B cell (primary cell): ENCODE data around the gene NIPAL4. TPM values are rescaled to one million over a fixed set of nuclear protein-coding genes. Genes with fewer than 3 reads are reported as not detected.

Experiments
- ATAC-seq: fragments of 200-7000 bp; cut with Tn5 transposase; one replicate; pipeline ENCODE4 v1.10.0; 2021; ENCODE audit warnings: low read depth, mild to moderate bottlenecking, moderate number of reproducible peaks, moderate library complexity
- CTCF ChIA-PET: fragments of 350-600 bp; sonication (Branson Sonifier 250); formaldehyde crosslinking; loops from one replicate; lab custom pipeline; 2021; ENCODE audit warnings: antibody characterized with exemption, inconsistent platforms; lab: Charles Lee
- POLR2A ChIA-PET: fragments of 350-600 bp; sonication (Branson Sonifier 250); formaldehyde crosslinking; loops from one replicate; lab custom pipeline; 2021; ENCODE audit warnings: antibody characterized with exemption; lab: Charles Lee
- DNase-seq: peaks from one replicate; pipeline ENCODE4 v3.0.0; 2013
- H2AFZ ChIP-seq: 2 replicates; pipeline ENCODE4 v1.6.1; 2012; ENCODE audit warnings: mild to moderate bottlenecking, low read depth, low read length; ENCODE audit not compliant: insufficient read depth, poor library complexity, severe bottlenecking
- H3K27ac ChIP-seq, 2 donors: 1 replicate in 1 of 2; 2 replicates in 1 of 2; pipeline ENCODE4 v1.5.1; 2012 to 2013; ENCODE audit warnings: low read length in 2 of 2, mild to moderate bottlenecking in 2 of 2, moderate library complexity in 1 of 2
- H3K27me3 ChIP-seq, 4 experiments: fragments of 200-600 bp in 1 of 4; sonication (generic) in 1 of 4; replicated peaks in 1 of 4; 1 replicate in 2 of 4; 2 replicates in 2 of 4; pipeline versions ENCODE4 v1.6.1 to v1.7.0; 2013 to 2016; ENCODE audit warnings: low read length in 3 of 4, mild to moderate bottlenecking in 2 of 4, mixed read lengths in 1 of 4, moderate library complexity in 1 of 4; ENCODE audit not compliant: insufficient read depth in 4 of 4, control insufficient read depth in 3 of 4; ENCODE audit errors: control extremely low read depth in 1 of 4
- H3K36me3 ChIP-seq, 2 experiments: replicated peaks in 1 of 2; 1 replicate in 1 of 2; 2 replicates in 1 of 2; pipeline versions ENCODE4 v1.6.1 to v1.7.1; 2013; ENCODE audit warnings: low read length in 1 of 2; ENCODE audit not compliant: insufficient read depth in 2 of 2, control insufficient read depth in 1 of 2; ENCODE audit errors: control extremely low read depth in 1 of 2, extremely low read depth in 1 of 2
- H3K4me1 ChIP-seq, 2 donors: fragments of 200-600 bp in 1 of 2; sonication (generic) in 1 of 2; 1 replicate in 1 of 2; 2 replicates in 1 of 2; pipeline versions ENCODE4 v1.5.1 to v1.6.1; 2013 to 2017; ENCODE audit warnings: low read length in 2 of 2; ENCODE audit not compliant: control insufficient read depth in 2 of 2, insufficient read depth in 2 of 2
- H3K4me2 ChIP-seq: replicated peaks from 2 replicates; pipeline ENCODE3; 2012; ENCODE audit warnings: mild to moderate bottlenecking, low read depth, low read length; ENCODE audit not compliant: poor library complexity, severe bottlenecking
- H3K4me3 ChIP-seq, 5 experiments: fragments of 200-600 bp in 1 of 5; sonication (generic) in 1 of 5; 1 replicate in 3 of 5; 2 replicates in 2 of 5; pipeline versions ENCODE4 v1.5.1 to v1.7.0; 2011 to 2016; ENCODE audit warnings: low read length in 4 of 5, mild to moderate bottlenecking in 4 of 5, low read depth in 2 of 5, control low read depth in 1 of 5, moderate library complexity in 1 of 5; ENCODE audit not compliant: insufficient read depth in 1 of 5; ENCODE audit errors: control extremely low read depth in 1 of 5, extremely low read depth in 1 of 5
- H3K79me2 ChIP-seq: fragments of 200-600 bp; sonication (generic); one replicate; pipeline ENCODE4 v1.6.0; 2016; ENCODE audit warnings: low read length; ENCODE audit not compliant: control insufficient read depth, insufficient read depth
- H3K9ac ChIP-seq: fragments of 200-600 bp; sonication (generic); 2 replicates; pipeline ENCODE4 v1.6.1; 2017; ENCODE audit warnings: mild to moderate bottlenecking, low read length, moderate library complexity
- H3K9me3 ChIP-seq, 3 donors: one replicate each; pipeline versions ENCODE4 v1.6.1 to v1.7.1; 2013; ENCODE audit warnings: low read length in 2 of 3; ENCODE audit not compliant: control insufficient read depth in 2 of 3, insufficient read depth in 1 of 3; ENCODE audit errors: control extremely low read depth in 1 of 3
- H4K20me1 ChIP-seq: 2 replicates; pipeline ENCODE4 v1.6.0; 2012; ENCODE audit warnings: mild to moderate bottlenecking, low read length; ENCODE audit not compliant: insufficient read depth, control insufficient read depth, poor library complexity, severe bottlenecking
- H3K27ac Mint-ChIP-seq: one replicate; pipeline ENCODE4 v1.8.0; 2021; ENCODE audit warnings: mixed read lengths
- H3K27me3 Mint-ChIP-seq: one replicate; pipeline ENCODE4 v1.8.0; 2021; ENCODE audit warnings: mixed read lengths
- H3K4me1 Mint-ChIP-seq: one replicate; pipeline ENCODE4 v1.8.0; 2021; ENCODE audit warnings: mixed read lengths
- H3K4me3 Mint-ChIP-seq: one replicate; pipeline ENCODE4 v1.8.0; 2021; ENCODE audit warnings: mixed read lengths
- H3K9me3 Mint-ChIP-seq: one replicate; pipeline ENCODE4 v1.8.0; 2022; ENCODE audit warnings: mixed read lengths; ENCODE audit not compliant: insufficient read depth
- EZH2 ChIP-seq: IDR thresholded peaks from 2 replicates; pipeline ENCODE4 v1.6.1; 2012; ENCODE audit warnings: borderline replicate concordance, low read depth, mild to moderate bottlenecking, moderate library complexity, low read length; ENCODE audit not compliant: insufficient read depth, poor library complexity, severe bottlenecking
- WGBS: methylation state at CpG from one replicate; pipeline ENCODE4 v1.1.5; 2013; ENCODE audit warnings: missing lambda C conversion rate; ENCODE audit not compliant: insufficient coverage; 5-methylcytosine and 5-hydroxymethylcytosine counted together
- intact Hi-C: fragments of 100-400 bp; cut with micrococcal nuclease; formaldehyde crosslinking; loops from one replicate; pipeline ENCODE4 v1.10.0; 2022
- polyA plus RNA-seq: library from polyadenylated mRNA; depleted of rRNA; stranded (reverse); fragments of >200 nt; gene quantifications from 2 replicates; pipeline ENCODE4 v1.2.3, GENCODE V29; 2012
- total RNA-seq, 2 donors: library from RNA; stranded (reverse); fragments of 120-200 nt in 1 of 2; gene quantifications; 1 replicate in 1 of 2; 2 replicates in 1 of 2; pipeline versions ENCODE4 v1.2.3 to v1.2.4, GENCODE V29; 2013 to 2022
- TF ChIP-seq, protein P1 (sequence below): fragments of 200-600 bp; IDR thresholded peaks from one replicate; pipeline ENCODE4 v1.8.0; 2022; ENCODE audit warnings: antibody characterized with exemption, mild to moderate bottlenecking

Gene NIPAL4
- total and polyA plus RNA-seq, 2 donors (not counting 1 experiment from before 2014, with no cell fraction given): 4.6 to 6.4 TPM

DNA sequence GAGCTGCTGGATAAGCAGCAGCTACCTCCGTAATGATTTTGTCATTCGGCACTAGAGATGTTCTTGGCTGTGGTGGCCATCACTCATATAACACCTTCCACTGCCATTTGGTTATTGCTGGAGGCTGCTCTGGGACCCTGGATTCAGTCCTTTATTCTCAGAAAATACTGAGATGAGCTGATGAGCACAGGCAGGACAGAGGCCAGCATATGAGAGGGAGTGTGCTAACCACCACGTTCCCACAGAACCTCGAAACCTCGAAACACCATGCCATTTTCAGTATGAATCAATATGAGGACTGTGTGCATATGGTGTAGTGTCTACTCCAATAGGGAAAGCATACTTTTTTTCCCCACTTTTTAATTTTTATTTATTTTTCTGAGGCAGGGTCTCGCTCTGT, 59.0 kb downstream of the NIPAL4 start:
- Histone ChIP-seq H3K4me3 (no peak overlapping the region), H3K27me3 (no peaks in the 10 kb centered on the region), H3K36me3 (peaks cover 4 to 92% of the 10 kb centered on the region in 2 experiments), H3K9me3 (no peaks in the 10 kb centered on the region), H3K27ac (peak overlapping the region in 1 of 2 donors; percentile 70), H3K4me1 (peaks cover 40 to 48% of the 10 kb centered on the region in 2 donors), H3K4me2 (no peak overlapping the region), H3K9ac (no peak overlapping the region), H3K79me2 (peaks cover 88% of the 10 kb centered on the region), H2AFZ (no peak overlapping the region), H4K20me1 (peaks cover 31% of the 10 kb centered on the region)
- peaks cover 62% of the 10 kb centered on the region for H3K4me1 Mint-ChIP-seq
- ATAC-seq (no peak), DNase-seq (no peak)
- H3K27ac Mint-ChIP-seq: peak overlapping the region; percentile 75
- H3K4me3 Mint-ChIP-seq: no peak overlapping the region
- intact Hi-C loops: loop anchor here (2.0 kb wide), 1 partner anchor 16 kb away; no protein-coding TSS in a partner anchor
- H3K9me3 Mint-ChIP-seq: no peaks in the 10 kb centered on the region
- H3K27me3 Mint-ChIP-seq: no peaks in the 10 kb centered on the region
- POLR2A ChIA-PET: interaction anchor here (1.5 to 1.8 kb wide), 3 partner anchors 11 to 23 kb away, joined by 3 to 5 read pairs (median 3); no protein-coding TSS in a partner anchor
- no peak for TF ChIP-seq EZH2
- TF ChIP-seq, protein P1, sequence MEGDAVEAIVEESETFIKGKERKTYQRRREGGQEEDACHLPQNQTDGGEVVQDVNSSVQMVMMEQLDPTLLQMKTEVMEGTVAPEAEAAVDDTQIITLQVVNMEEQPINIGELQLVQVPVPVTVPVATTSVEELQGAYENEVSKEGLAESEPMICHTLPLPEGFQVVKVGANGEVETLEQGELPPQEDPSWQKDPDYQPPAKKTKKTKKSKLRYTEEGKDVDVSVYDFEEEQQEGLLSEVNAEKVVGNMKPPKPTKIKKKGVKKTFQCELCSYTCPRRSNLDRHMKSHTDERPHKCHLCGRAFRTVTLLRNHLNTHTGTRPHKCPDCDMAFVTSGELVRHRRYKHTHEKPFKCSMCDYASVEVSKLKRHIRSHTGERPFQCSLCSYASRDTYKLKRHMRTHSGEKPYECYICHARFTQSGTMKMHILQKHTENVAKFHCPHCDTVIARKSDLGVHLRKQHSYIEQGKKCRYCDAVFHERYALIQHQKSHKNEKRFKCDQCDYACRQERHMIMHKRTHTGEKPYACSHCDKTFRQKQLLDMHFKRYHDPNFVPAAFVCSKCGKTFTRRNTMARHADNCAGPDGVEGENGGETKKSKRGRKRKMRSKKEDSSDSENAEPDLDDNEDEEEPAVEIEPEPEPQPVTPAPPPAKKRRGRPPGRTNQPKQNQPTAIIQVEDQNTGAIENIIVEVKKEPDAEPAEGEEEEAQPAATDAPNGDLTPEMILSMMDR: no peak
- WGBS: 100% methylated on average over 1 of the region's 6 CpGs
- CTCF ChIA-PET: interaction anchor here (0.6 to 1.3 kb wide), 4 partner anchors 15 to 219 kb away, joined by 3 to 4 read pairs (median 4); no protein-coding TSS in a partner anchor

DNA sequence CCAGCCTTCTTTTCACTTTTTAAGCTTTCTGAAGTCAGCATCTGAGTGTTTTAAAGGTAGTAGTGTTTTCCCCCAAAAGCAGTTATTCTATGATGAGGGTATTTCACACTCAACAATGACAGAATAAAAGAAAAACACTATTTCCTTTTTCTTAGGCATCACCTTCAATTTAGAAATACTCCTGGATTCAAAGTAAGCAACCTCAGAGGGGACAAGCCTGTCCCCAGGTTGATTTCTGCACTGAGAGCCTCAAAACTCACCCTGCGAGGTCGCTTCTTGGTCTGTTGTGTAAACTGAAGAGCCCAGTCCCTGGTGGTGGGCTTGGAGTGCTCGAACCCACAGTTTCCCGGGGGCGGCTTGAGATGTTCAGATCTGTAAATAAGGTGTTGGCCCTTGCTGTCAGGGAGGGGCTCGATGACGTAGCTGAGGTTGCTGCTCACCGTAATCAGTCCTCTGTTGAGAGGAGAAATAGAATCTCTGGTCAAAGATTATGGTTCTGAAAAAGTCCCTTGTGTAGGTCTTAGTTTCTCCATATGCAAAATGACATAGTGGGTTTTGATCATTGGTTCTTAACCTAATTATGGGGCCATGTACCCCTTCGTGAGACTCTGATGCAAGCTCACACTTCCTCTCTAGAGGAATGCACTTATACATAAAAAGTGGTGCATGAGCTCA, 59.7 kb downstream of the NIPAL4 start:
- H3K4me1 Mint-ChIP-seq: peaks cover 64% of the 10 kb centered on the region
- DNase-seq (peak; percentile 53), ATAC-seq (peak; percentile 76)
- H3K27ac Mint-ChIP-seq: peak overlapping the region; percentile 92
- H3K4me3 Mint-ChIP-seq: peak overlapping the region; percentile 34
- no peak overlapping the region for H2AFZ ChIP-seq
- H3K27ac ChIP-seq: peak overlapping the region; percentile 14 to 70
- no peaks in the 10 kb centered on the region for H3K27me3 Mint-ChIP-seq
- no peaks in the 10 kb centered on the region for H3K9me3 Mint-ChIP-seq
- TF ChIP-seq, protein P1: no peak
- no peak for TF ChIP-seq EZH2
- no peak overlapping the region for H3K9ac ChIP-seq
- peaks cover 44 to 54% of the 10 kb centered on the region in 2 donors for H3K4me1 ChIP-seq
- H3K27me3 ChIP-seq: no peaks in the 10 kb centered on the region
- POLR2A ChIA-PET: interaction anchor here (0.6 to 1.8 kb wide), 4 partner anchors 12 to 132 kb away, joined by 3 to 5 read pairs (median 4); no protein-coding TSS in a partner anchor
- CTCF ChIA-PET: interaction anchor here (1.0 to 2.5 kb wide), 6 partner anchors 16 to 199 kb away, joined by 3 to 9 read pairs (median 4); no protein-coding TSS in a partner anchor
- intact Hi-C loops: loop anchor here (2.0 to 5.0 kb wide), 2 partner anchors 17 to 32 kb away; no protein-coding TSS in a partner anchor
- H3K9me3 ChIP-seq: no peaks in the 10 kb centered on the region
- H3K36me3 ChIP-seq: peaks cover 3 to 93% of the 10 kb centered on the region in 2 experiments
- H4K20me1 ChIP-seq: peaks cover 39% of the 10 kb centered on the region
- no peak overlapping the region for H3K4me2 ChIP-seq
- peaks cover 91% of the 10 kb centered on the region for H3K79me2 ChIP-seq
- H3K4me3 ChIP-seq: no peak overlapping the region
- 69% methylated on average over 7 of the region's 9 CpGs for WGBS
